Putamen (tissue), 1 donor: ENCODE results near the gene PRKCH.
"Not testable (repeated sequence)": the region's sequence is repeated elsewhere in the genome, so short reads cannot be mapped to it uniquely, and the experiment has no call there.

ENCODE experiments used
- DNase-seq: peaks from one replicate; pipeline ENCODE4 v3.0.0-alpha.2; 2016; ENCODE audit warnings: low spot score

The PRKCH gene

DNA sequence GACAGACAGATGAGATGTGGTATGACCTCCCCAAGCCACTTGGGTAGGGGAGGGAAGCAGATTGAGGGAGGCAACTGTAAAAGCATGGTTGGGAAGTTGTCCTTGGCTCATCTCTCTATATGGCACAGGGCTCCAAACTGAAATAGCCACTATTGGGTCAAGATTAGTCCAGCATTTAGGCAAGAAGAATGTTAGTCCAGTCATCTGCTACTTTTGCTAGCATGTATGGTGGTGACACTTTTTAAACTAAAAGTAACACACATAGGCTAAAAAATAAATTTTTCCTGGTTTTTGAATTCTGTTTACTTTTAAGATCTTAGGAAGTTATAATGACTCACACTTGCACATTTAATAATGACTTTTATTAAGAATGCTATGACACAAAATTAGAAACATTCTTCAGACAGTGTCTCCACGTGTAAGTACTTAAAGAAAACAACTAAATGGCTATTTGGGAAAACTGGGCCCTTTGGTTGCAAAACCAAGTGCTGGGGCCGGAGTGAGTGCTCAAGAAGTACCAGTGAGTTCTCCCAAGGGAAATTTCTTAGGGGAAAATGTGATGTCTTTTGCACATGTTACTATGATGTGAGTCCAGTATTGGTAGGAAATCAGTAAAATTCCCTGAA lies 194.9 kb downstream of the PRKCH start:
- no peak for DNase-seq

DNA sequence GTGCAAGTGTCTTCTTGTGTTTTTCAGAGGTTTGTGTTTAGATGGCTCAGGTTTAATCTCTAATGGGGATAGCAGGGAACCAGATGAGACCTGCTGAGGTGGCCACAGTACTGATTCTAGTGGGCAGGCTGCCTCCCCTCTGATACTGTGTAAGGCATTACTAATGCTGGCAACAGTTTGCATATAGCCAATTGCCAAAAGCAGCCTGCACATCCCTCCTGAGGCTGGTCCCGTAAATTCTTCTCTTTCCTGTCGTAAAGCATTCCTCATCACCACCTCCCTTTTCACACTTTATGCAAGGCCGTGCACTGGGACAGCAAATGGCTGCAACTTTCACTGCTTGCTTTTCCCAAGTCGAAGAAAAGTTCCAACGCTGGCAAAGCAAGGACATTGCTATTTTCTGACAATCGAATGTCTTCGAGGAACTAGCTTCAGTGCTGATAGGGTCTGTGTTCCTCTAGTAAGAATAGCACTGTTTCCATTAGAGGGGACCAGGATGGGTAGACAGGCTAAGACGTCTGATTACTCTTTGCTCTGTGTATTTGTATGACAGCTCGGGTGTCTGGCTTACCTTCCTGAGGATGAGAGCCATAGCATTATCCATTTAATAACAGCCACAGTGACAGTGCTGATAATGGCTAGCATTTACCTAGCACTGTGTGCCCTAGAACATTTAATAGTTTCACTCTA lies 195.7 kb downstream of the PRKCH start:
- no peak for DNase-seq

DNA sequence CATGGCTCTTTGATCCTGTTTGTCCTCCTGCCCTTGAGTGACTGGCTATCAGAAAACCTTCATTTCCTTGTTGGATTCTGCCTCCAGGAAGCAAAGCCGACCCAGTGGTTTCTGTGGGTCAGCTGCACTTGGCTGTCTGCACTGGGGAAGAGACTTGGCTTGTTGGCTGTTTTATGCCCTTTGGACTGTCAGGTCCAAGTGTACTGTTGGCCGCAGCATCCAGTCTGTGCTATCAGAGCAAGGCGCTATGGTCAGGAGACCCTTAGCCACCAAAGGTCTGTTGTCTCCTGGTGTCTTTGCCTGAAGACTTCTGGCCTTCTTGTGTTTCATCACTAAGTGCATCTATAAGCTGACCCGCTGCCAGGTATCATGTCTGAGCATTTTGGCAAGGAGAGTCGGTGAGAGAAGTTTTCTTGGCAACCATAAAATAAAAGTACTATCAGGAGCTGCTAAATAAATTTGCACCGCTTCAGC lies 196.6 kb downstream of the PRKCH start:
- DNase-seq, result no peak

DNA sequence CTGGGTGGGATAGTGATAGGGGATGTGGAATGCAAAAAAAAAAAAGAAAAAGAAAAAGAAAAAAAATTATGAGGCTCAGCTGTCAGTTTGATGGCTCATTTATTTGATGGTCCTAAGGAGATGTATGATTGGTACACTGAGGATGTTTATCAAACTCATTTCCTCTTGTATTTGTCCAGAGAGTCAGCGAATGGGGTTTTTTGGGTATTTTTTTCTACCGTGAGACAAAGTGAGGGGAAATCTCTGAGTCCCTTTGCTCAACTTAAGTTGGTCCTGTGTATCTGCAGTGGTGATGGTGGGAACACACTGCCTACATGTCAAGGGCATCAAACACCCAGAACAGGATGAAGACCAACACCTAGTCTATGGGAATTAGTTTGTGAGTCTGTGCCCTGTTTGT lies 197.0 kb downstream of the PRKCH start:
- no peak for DNase-seq

DNA sequence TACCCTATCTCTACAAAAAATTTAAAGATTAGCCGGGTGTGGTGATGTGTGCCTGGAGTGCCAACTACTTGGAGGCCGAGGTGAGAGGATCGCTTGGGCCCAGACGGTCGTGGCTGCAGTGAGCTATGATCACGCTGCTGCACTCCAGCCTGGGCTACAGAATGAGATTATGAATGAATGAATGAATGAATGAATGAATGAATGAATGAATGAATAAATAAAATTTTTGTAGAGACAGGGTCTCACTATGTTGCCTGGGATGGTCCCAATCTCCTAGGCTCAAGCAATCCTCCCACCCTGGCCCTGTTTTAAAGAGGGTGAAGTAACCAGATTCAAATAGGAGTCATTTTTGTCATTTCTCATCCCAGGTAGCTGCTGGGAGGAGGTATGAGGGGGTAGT lies 197.7 kb downstream of the PRKCH start:
- DNase-seq, result no peak

DNA sequence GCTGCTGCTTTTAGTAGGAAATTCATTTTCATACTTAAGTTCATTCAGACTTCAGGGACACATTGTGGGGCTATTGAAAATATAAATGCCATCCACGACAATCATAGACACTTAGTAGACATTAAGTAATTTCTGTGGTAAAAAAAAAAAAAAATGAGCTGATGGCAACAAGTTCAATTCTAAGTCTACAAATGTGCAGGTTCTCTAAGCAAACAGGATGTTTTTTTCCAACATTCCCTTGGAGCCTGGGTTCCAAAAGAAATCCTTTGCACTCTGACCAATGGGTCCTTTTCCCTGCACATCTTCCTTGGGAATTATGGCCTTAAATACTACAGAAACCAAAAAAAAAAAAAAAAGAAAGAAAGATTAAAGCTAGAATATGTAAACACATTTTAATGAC lies 198.4 kb downstream of the PRKCH start:
- no peak for DNase-seq

DNA sequence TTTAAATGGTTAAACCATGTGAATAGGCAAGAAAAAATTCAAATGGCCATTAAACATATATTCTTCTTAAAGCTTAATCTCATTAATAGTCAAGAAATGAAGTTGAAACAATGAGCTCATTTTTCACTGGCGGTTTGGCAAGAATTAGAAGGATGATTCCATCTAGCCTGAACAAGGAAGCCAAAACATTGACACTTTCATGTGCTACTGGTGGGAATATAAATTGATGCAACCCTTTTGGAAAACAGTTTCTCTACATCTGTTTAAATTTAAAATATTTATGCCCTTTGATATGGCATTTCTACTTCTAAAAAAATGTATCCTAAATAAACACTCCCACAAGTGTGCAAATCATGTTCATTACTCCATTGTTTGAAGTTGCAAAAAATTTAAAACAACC lies 199.2 kb downstream of the PRKCH start:
- DNase-seq, result no peak

DNA sequence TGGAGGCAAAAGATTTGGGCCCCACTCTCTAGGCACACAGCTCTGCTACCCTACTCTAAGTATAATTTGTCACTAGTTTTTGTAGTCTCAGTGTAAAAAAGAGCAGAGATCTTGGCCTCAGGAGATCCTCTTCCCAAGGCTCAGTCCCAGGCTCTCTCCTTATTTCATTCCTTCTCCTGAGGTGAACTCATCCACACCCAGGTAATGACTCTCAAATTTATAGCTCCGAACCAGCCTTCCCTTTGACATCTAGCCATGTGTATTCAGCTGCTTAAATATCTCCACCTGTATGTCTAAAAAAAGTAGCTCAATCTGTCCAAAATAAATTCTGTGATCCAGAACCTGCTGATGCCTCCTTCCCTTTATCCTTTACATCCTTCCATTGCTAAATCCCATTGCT lies 200.4 kb downstream of the PRKCH start:
- DNase-seq, result no peak

DNA sequence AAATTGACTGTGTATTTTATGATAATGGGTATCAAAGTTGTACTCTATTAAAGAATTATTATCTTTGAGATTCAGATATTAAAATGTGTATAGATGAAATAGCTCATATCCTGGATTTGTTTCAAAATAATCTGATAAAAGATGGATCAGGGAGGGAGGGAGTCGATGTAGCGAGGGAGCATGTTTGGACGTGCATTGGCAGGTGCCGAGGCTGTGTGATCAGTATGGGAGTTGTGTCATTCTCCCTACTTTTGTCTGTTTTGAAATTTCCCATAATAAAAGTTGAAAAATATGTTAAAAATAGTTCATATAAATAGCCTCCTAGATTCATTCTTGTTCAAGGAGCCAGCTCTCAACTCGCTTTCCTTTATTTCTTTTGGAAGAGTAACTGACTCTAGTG lies 202.4 kb downstream of the PRKCH start:
- DNase-seq, result no peak

DNA sequence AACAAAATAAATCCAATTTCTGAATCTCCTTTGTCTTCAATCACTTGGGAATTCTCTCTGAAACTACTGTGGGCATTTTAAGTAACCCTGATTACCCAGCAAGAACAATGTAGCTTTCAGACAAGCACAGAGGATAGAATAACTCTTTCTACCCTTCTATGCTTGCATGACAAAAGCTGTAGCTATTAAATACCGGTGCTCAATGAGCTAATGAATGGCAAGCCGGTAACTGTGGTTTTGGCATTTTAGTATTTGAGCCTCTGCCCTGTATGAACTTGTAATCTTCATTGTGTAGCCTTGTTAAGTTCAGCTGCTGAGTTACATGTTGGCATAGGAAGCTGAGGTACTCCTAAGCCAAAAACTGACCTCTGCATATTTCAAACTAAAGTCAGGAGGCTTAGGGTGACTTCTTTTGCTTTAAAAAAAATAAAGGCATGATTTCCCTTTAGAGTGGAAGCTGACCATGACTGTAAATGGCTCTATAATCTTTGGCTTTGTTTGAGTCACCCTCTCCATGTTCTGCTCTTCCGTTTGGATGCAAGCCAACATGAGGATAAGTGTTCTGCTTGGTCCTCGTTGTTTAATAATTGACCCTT lies 202.9 kb downstream of the PRKCH start:
- no peak for DNase-seq

DNA sequence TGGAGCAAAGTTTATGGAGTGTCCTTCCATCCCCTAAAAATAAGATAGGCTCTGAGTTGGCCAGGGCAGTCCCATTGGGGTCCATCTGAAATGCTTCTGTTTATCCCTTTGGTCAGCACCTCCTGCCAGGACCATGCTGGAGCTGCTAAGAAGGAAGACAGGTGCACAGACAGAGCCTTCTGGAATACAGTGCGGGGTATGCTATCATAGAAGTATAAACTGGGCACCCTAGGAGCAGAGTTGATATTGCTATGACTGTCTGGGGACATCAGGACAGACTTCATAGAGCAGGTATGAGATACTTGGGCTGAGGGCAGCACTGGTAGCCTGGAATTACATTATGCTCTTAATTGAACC lies 203.5 kb downstream of the PRKCH start:
- DNase-seq, result no peak

DNA sequence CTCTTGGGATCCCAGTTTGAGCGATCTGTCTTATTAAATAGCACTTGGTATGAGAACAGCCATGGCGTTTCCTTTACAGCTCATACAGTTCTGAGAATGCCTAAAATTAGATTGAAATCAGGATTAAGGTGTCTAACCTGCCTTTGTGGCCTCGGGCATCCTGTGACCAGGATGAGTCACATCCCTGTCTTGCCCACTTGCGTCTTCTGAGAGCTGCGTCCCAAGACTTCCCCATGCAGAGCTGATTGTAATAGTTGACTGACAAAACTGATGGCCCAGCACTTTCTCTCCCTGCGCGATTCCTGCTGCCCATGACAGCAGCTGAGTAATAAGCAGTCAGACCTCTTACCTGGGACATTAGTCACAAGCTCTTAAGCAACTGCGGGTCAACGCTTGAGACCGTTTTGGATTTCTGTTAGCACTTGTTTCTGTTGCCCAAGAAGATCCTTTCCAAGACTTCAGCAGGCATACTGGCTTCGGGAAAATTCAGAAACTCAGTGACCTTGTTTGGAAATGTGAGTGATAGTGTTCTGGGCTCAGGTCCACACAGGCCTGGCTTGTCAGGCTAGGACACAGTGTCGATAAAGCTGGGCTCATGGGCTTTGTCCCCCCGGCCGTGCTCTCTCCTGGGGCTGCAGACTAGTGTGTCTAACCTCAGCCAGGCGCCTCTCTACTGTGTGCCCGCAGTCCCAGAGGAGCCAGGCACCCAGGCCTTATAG lies 204.1 kb downstream of the PRKCH start:
- DNase-seq, result no peak

DNA sequence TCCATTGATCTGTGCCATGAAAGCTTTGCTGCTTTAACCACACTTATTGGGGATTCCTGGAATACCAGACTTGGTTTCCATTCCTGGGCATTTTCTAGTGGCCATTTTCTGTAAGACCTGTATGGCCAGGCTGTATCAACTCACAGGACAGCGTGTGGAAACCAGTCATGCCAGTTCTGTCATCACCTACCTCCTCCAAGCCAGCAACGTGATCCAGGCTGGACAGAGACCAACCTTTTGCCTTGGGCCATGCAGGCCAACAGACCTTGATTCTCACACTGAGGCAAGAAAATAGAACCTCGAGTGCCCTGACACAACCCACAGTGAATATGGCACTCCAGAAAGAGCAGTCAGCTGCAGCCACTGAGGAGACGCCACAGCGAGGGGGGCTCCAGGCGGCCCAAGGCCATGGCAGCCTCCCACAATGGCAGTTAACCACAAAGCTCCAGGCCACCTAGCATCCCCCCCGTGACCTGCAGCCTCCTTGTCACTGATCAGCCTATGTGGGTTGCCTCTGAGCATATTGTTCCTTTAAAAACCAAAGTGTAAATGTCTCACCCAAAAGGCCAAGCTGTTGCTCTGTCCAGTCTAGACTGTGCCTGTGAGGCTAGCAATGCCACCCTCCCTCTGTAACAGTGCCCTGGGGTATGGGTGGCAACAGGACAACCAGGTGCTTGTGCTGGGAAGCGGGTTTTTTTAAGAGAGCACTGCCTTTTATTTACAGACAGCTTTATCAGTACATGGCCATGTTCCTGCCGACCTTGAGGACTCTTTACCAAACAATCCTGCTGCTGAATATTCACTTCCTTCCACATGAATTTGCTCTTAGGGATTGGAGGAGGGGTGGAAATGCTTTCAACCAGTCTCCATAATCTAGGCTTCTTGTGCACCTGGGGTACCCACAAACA lies 205.3 kb downstream of the PRKCH start:
- no peak for DNase-seq

DNA sequence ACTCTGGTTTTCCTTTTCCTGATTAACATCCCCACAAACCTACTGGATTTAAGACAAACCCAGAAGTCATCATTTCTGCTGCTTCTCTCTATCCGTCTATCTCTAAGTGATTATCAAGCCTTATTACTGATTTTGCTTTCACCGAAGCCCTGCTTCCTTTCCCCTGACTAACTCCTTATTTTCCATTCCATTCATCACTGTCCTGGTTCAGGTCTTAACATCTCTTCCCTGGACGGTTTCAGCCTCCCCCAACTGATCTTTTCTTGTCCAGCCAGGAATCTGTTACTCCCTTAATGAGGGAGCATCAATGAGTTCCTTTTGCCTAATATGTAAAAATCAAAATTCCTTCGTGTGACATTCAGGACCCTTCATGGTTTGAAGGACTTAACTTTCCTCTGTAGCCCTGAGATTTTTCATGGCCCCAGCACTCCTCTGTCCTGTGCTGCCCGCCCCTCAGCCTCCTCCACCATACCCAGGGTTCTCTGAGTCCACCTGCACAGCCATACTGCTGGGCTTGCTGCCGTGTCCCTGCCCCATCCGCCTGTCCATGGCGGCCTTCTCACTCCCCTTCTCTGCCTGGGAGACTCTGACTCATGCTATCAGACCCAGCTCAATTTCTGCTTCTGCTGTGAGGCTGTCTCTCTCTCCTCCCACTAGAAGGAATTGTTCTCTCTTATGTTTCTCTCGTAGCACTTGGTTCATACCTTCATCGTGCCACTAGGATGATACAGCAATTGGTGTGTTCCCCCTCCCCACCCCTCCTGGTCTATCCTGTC lies 206.1 kb downstream of the PRKCH start:
- no peak for DNase-seq

DNA sequence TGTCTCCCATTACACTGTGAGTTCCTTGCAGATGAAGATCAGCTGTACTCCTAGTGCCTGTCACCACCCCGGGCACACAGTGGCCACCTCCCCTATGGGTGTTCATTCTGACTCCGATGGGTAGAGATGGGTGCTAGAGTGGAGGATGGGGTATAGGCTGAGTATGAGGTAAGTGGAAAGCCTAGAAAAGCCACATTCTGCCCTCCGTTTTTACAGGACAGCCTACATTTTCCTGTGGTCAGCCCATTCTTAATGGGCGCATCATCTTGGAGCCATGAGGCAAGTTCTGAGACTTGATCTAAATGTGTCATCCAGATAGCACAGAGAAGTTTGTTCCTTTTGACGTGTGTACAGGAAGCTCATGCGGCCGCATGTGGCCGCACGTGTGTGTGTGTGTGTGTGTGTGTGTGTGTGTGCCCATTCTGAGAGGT lies 207.2 kb downstream of the PRKCH start:
- DNase-seq, result no peak

DNA sequence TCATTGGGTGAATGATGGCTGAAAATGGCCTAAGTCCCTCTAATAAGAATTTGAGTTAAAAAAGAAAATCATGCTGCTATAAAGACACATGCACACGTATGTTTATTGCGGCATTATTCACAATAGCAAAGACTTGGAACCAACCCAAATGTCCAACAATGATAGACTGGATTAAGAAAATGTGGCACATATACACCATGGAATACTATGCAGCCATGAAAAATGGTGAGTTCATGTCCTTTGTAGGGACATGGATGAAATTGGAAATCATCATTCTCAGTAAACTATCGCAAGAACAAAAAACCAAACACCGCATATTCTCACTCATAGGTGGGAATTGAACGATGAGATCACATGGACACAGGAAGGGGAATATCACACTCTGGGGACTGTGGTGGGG lies 208.0 kb downstream of the PRKCH start:
- DNase-seq, result not testable (repeated sequence)

DNA sequence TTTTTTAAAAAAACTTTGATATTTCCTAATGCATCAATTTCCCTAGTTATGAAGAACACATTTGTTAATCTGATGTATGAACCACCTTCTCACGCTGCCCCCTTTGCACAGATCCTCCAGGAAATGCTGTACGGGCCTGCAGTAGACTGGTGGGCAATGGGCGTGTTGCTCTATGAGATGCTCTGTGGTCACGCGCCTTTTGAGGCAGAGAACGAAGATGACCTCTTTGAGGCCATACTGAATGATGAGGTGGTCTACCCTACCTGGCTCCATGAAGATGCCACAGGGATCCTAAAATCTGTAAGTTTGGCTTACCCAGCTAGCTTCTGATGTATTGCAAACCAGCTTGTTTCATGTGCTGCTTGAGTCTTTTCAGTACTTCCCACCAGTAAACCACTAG lies 208.9 kb downstream of the PRKCH start:
- DNase-seq, result no peak

DNA sequence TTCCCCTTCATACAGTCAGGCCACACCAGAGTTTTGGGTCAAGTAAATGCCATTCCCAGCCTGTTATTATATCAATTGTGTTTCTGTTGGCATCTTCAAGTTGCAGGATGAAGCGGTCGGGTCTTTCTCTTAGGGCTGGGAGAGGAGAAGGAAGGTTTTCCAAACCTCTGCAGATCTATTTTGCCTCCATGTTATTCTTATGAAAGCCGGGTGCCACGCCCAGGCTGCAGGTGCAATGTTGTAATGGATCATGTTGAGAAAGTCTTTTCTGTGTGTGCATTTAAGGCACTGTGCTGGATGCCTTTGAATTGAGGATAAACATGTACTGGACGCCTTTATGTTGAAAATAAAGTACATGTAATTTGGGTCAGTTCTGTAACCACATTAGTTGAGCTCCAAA lies 209.5 kb downstream of the PRKCH start:
- DNase-seq, result no peak

DNA sequence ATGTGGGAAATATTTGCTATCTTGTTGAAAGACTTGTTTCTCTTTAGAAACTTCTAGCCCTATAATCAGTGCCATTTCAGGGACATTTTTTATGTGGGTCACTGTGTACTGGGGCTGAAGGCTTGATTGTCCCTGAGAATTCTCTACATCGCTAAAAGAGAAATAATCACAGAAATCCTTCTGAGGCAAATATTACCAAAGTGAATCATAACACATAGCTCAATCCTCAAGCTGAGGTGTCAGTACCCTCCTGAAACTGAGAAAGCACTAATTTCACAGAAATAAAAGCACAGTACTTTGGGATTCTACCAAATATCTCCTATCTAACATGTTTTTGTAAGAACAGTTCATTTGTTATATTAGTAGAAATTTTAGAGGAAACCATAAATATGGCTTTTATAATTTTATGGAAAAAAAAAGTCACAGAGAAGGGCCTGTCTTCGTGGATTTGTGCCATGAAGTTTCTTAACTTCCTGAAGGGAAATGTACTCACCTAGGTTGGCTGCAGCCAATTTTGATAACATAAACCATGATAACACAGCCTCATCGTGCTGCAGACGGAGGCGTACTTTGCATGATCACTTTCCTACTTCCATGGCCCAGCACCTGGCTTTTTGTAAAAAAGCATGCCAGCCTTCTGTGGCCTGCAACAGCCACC lies 210.2 kb downstream of the PRKCH start:
- DNase-seq, result no peak

DNA sequence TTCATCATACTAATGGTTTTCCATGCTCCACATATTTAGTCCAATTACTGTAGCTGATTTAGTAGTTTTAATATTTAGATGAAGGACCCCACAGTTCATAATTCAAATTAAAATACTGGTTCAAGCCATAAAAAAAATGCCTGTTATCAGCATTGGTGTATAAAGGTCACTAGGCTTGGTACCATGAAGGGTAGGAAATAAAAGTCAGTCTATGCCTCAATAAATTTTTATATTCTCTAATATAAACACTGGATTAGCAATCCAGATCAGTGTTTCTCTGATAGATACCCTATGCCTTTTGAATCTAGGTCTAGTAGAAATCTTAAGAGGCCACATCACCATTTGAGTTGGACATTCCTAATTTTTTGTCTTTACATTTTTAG lies 210.7 kb downstream of the PRKCH start:
- DNase-seq, result no peak

DNA sequence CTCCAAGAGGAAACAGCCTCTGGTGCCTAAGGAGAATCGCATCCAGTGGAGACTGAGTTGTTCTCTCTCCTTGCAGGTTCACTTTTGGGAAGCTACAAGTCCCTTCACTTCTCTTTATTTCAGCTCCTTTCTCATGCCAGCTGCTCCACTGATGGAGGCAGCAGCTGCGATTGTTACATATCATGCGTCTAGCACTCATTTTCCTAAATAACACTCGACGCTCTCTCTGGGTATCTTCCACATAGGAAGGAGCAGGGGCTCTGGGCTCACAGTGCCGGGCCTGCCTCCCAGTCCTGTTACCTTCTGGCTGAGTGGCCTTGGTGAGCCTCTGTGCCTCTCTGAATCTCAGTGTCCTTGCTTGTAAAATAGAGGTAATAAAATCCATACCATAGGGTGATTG lies 211.4 kb downstream of the PRKCH start:
- no peak for DNase-seq
